ENCODE measurements around the gene KPNA4. TPM values are rescaled to one million over a fixed set of nuclear protein-coding genes. Genes with fewer than 3 reads are reported as not detected.

The KPNA4 gene
- total and polyA plus RNA-seq, 2 donors (not counting 1 experiment from before 2014, with no cell fraction given): 33.0 to 38.8 TPM

- Histone ChIP-seq H3K4me2 (ENCODE audit: extremely low read depth, insufficient read depth, low read length) (no peak overlapping the region), H2AFZ (ENCODE audit: low read length) (no peak overlapping the region), H3K79me2 (ENCODE audit: control insufficient read depth, insufficient read depth, low read length) (peaks cover 66% of the 10 kb centered on the region), H3K9ac (ENCODE audit: insufficient read depth, low read length) (no peak overlapping the region), H3K27ac (ENCODE audit: insufficient read depth, low read length) (no peak overlapping the region), H3K27me3 (ENCODE audit: control insufficient read depth, insufficient read depth, low read length) (no peaks in the 10 kb centered on the region), H3K9me3 (ENCODE audit: control insufficient read depth, insufficient read depth, low read depth, low read length) (no peaks in the 10 kb centered on the region), H3K4me3 (replicated peaks in 1 of 4; ENCODE audit: control extremely low read depth in 1 of 4, insufficient read depth in 1 of 4, low read depth in 3 of 4, low read length in 4 of 4) (no peak overlapping the region), H3K4me1 (ENCODE audit: control insufficient read depth, extremely low read depth, insufficient read depth, low read length) (peaks cover 3% of the 10 kb centered on the region), H3K36me3 (ENCODE audit: control insufficient read depth, insufficient read depth, low read length) (no peaks in the 10 kb centered on the region), H4K20me1 (ENCODE audit: control insufficient read depth, extremely low read depth, insufficient read depth, low read length) (no peaks in the 10 kb centered on the region)
- TF ChIP-seq CTCF (conservative IDR thresholded peaks at IDR 0.05 in 1 of 2, IDR thresholded peaks at IDR 0.05 in 1 of 2; ENCODE audit: low read depth in 1 of 2, low read length in 2 of 2) (no peak), EZH2 (IDR thresholded peaks at IDR 0.05; ENCODE audit: low read length, missing control alignments) (no peak)
- no peak for DNase-seq (ENCODE audit: low read depth in 2 of 2)
Observed at GRCh38 chr3:160538895-160539294, 26.5 kb downstream of the KPNA4 start.

DNA sequence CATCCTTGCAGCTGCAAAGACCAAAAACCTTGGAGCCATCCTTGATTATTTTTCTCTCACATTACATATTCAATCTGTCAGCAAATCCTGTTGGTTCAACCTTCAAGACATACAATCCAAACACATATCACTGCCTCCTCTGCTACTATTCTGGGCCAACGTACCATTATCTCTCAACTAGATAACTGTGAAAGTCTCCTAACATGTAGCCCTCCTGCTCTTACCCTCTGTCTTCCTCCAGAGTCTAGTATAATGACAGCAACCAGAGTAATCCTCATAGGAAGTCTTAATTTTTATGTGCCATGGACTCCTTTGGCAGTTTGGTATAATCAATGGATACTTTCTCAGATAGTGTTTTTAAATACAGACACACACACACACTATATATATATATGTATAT is 27.6 kb downstream of the KPNA4 start:
- H3K4me3 ChIP-seq (replicated peaks in 1 of 4; ENCODE audit: control extremely low read depth in 1 of 4, insufficient read depth in 1 of 4, low read depth in 3 of 4, low read length in 4 of 4): no peak overlapping the region
- H4K20me1 ChIP-seq (ENCODE audit: control insufficient read depth, extremely low read depth, insufficient read depth, low read length): no peaks in the 10 kb centered on the region
- no peaks in the 10 kb centered on the region for H3K27me3 ChIP-seq (ENCODE audit: control insufficient read depth, insufficient read depth, low read length)
- TF ChIP-seq CTCF (conservative IDR thresholded peaks at IDR 0.05 in 1 of 2, IDR thresholded peaks at IDR 0.05 in 1 of 2; ENCODE audit: low read depth in 1 of 2, low read length in 2 of 2) (no peak), EZH2 (IDR thresholded peaks at IDR 0.05; ENCODE audit: low read length, missing control alignments) (no peak)
- no peaks in the 10 kb centered on the region for H3K9me3 ChIP-seq (ENCODE audit: control insufficient read depth, insufficient read depth, low read depth, low read length)
- H2AFZ ChIP-seq (ENCODE audit: low read length): no peak overlapping the region
- H3K9ac ChIP-seq (ENCODE audit: insufficient read depth, low read length): no peak overlapping the region
- peaks cover 3% of the 10 kb centered on the region for H3K4me1 ChIP-seq (ENCODE audit: control insufficient read depth, extremely low read depth, insufficient read depth, low read length)
- no peak overlapping the region for H3K27ac ChIP-seq (ENCODE audit: insufficient read depth, low read length)
- DNase-seq (ENCODE audit: low read depth in 2 of 2): no peak
- peaks cover 55% of the 10 kb centered on the region for H3K79me2 ChIP-seq (ENCODE audit: control insufficient read depth, insufficient read depth, low read length)
- no peak overlapping the region for H3K4me2 ChIP-seq (ENCODE audit: extremely low read depth, insufficient read depth, low read length)
- H3K36me3 ChIP-seq (ENCODE audit: control insufficient read depth, insufficient read depth, low read length): no peaks in the 10 kb centered on the region

DNA sequence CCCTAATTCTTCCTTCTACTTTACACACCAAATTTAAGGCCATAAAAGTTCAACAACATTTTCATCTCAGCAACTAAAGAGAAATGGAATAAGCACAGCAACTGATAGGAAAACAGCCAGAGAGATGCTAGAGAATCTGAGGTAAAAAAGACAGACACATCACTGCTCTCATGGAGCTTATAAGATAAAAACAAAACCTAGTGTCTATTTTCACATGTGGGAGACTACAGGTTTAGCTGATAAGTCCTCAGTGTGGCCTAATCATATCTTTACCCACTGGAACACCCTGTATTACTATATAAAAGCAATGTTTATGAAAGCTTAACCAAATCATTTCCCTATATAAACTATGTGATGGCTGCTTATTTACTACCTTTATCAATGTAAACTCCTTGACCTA is 33.0 kb downstream of the KPNA4 start:
- Histone ChIP-seq H4K20me1 (ENCODE audit: control insufficient read depth, extremely low read depth, insufficient read depth, low read length) (no peaks in the 10 kb centered on the region), H3K4me1 (ENCODE audit: control insufficient read depth, extremely low read depth, insufficient read depth, low read length) (no peaks in the 10 kb centered on the region), H3K4me2 (ENCODE audit: extremely low read depth, insufficient read depth, low read length) (no peak overlapping the region), H2AFZ (ENCODE audit: low read length) (no peak overlapping the region), H3K4me3 (replicated peaks in 1 of 4; ENCODE audit: control extremely low read depth in 1 of 4, insufficient read depth in 1 of 4, low read depth in 3 of 4, low read length in 4 of 4) (no peak overlapping the region), H3K9ac (ENCODE audit: insufficient read depth, low read length) (no peak overlapping the region), H3K9me3 (ENCODE audit: control insufficient read depth, insufficient read depth, low read depth, low read length) (no peaks in the 10 kb centered on the region), H3K27ac (ENCODE audit: insufficient read depth, low read length) (no peak overlapping the region), H3K27me3 (ENCODE audit: control insufficient read depth, insufficient read depth, low read length) (no peaks in the 10 kb centered on the region), H3K79me2 (ENCODE audit: control insufficient read depth, insufficient read depth, low read length) (peaks cover 4% of the 10 kb centered on the region), H3K36me3 (ENCODE audit: control insufficient read depth, insufficient read depth, low read length) (peaks cover 2% of the 10 kb centered on the region)
- no peak for DNase-seq (ENCODE audit: low read depth in 2 of 2)
- TF ChIP-seq CTCF (conservative IDR thresholded peaks at IDR 0.05 in 1 of 2, IDR thresholded peaks at IDR 0.05 in 1 of 2; ENCODE audit: low read depth in 1 of 2, low read length in 2 of 2): no peak
- TF ChIP-seq EZH2 (IDR thresholded peaks at IDR 0.05; ENCODE audit: low read length, missing control alignments): no peak

Data from fibroblast of lung (primary cell).